Mesenchymal stem cell (in vitro differentiated cells and primary cell): ENCODE measurements around the gene SCN1A. TPM values are rescaled to one million over a fixed set of nuclear protein-coding genes. Genes with fewer than 3 reads are reported as not detected.

Experiments used
- DNase-seq: peaks from one replicate; pipeline ENCODE4 v3.0.0-alpha.2; 2013
- H2AFZ ChIP-seq: one replicate; pipeline ENCODE4 v1.6.1; 2013; ENCODE audit warnings: low read depth, mild to moderate bottlenecking, control low read depth, inconsistent platforms, low read length, moderate library complexity
- H2AK5ac ChIP-seq: 2 replicates; pipeline ENCODE4 v1.6.1; 2013; ENCODE audit warnings: low read length, moderate library complexity, mild to moderate bottlenecking, inconsistent platforms; ENCODE audit not compliant: severe bottlenecking
- H2BK120ac ChIP-seq: one replicate; pipeline ENCODE4 v1.6.1; 2013; ENCODE audit warnings: low read depth, mild to moderate bottlenecking, inconsistent platforms, low read length, moderate library complexity
- H2BK12ac ChIP-seq, 2 experiments: one replicate each; pipeline ENCODE4 v1.6.1; 2013; ENCODE audit warnings: inconsistent platforms in 2 of 2, low read length in 2 of 2, mild to moderate bottlenecking in 2 of 2, moderate library complexity in 2 of 2, control low read depth in 1 of 2
- H2BK15ac ChIP-seq: one replicate; pipeline ENCODE4 v1.6.1; 2013; ENCODE audit warnings: mild to moderate bottlenecking, low read depth, inconsistent platforms; ENCODE audit not compliant: poor library complexity, severe bottlenecking
- H2BK5ac ChIP-seq: 2 replicates; pipeline ENCODE4 v1.6.1; 2013; ENCODE audit warnings: low read depth, mild to moderate bottlenecking, low read length, control low read depth, inconsistent platforms; ENCODE audit not compliant: poor library complexity, severe bottlenecking
- H3K14ac ChIP-seq, 2 experiments: one replicate each; pipeline ENCODE4 v1.6.1; 2013; ENCODE audit warnings: inconsistent platforms in 2 of 2, low read length in 2 of 2, control low read depth in 1 of 2, mild to moderate bottlenecking in 1 of 2, moderate library complexity in 1 of 2
- H3K18ac ChIP-seq, 2 experiments: one replicate each; pipeline ENCODE4 v1.6.1; 2013; ENCODE audit warnings: inconsistent platforms in 2 of 2, low read length in 2 of 2, control low read depth in 1 of 2, low read depth in 1 of 2, mild to moderate bottlenecking in 1 of 2
- H3K23ac ChIP-seq, 2 experiments: one replicate each; pipeline ENCODE4 v1.6.1; 2013; ENCODE audit warnings: inconsistent platforms in 2 of 2, low read length in 2 of 2, mild to moderate bottlenecking in 2 of 2, moderate library complexity in 2 of 2, control low read depth in 1 of 2
- H3K27ac ChIP-seq: 2 replicates; pipeline ENCODE4 v1.5.1; 2013; ENCODE audit warnings: mild to moderate bottlenecking, moderate library complexity, low read length, control low read depth, inconsistent platforms; ENCODE audit not compliant: poor library complexity, severe bottlenecking
- H3K27me3 ChIP-seq, 2 experiments: 2 replicates each; pipeline versions ENCODE4 v1.6.1 to v1.7.0; 2013; ENCODE audit warnings: low read length in 2 of 2, mild to moderate bottlenecking in 2 of 2, moderate library complexity in 2 of 2, control low read depth in 1 of 2, inconsistent platforms in 1 of 2; ENCODE audit not compliant: control insufficient read depth in 1 of 2, insufficient read depth in 1 of 2
- H3K36me3 ChIP-seq, 2 experiments: 2 replicates each; pipeline versions ENCODE4 v1.6.1 to v1.7.0; 2013; ENCODE audit warnings: low read length in 2 of 2, control low read depth in 1 of 2, inconsistent platforms in 1 of 2, low read depth in 1 of 2, mild to moderate bottlenecking in 1 of 2; ENCODE audit not compliant: insufficient read depth in 2 of 2, control insufficient read depth in 1 of 2
- H3K4ac ChIP-seq, 2 experiments: one replicate each; pipeline ENCODE4 v1.6.1; 2013; ENCODE audit warnings: inconsistent platforms in 2 of 2, low read length in 2 of 2, mild to moderate bottlenecking in 2 of 2, moderate library complexity in 2 of 2, control low read depth in 1 of 2, low read depth in 1 of 2
- H3K4me1 ChIP-seq: 2 replicates; pipeline ENCODE4 v1.6.1; 2013; ENCODE audit warnings: low read depth, low read length, control low read depth; ENCODE audit not compliant: control insufficient read depth, insufficient read depth
- H3K4me2 ChIP-seq: 2 replicates; pipeline ENCODE4 v1.6.1; 2013; ENCODE audit warnings: low read length, mild to moderate bottlenecking, inconsistent platforms; ENCODE audit not compliant: poor library complexity, severe bottlenecking
- H3K4me3 ChIP-seq, 2 experiments: 2 replicates each; pipeline versions ENCODE4 v1.5.1 to v1.7.0; 2013; ENCODE audit warnings: low read length in 2 of 2, mild to moderate bottlenecking in 2 of 2, control low read depth in 1 of 2, low read depth in 1 of 2; ENCODE audit not compliant: insufficient read depth in 1 of 2
- H3K79me1 ChIP-seq: replicated peaks from 2 replicates; pipeline ENCODE4 v1.6.1; 2013; ENCODE audit warnings: mild to moderate bottlenecking, control low read depth, low read length, inconsistent platforms; ENCODE audit not compliant: poor library complexity, severe bottlenecking
- H3K9ac ChIP-seq: 2 replicates; pipeline ENCODE4 v1.7.0; 2013; ENCODE audit warnings: mild to moderate bottlenecking, low read length, moderate library complexity
- H3K9me3 ChIP-seq: 2 replicates; pipeline ENCODE4 v1.7.0; 2013; ENCODE audit warnings: mild to moderate bottlenecking, low read length; ENCODE audit not compliant: control insufficient read depth
- H4K8ac ChIP-seq: one replicate; pipeline ENCODE4 v1.6.1; 2013; ENCODE audit warnings: inconsistent platforms, mild to moderate bottlenecking, low read length, moderate library complexity
- H4K91ac ChIP-seq: one replicate; pipeline ENCODE4 v1.6.1; 2013; ENCODE audit warnings: mild to moderate bottlenecking, low read length, inconsistent platforms
- WGBS: methylation state at CpG from one replicate; pipeline ENCODE4 v1.1.7; 2013; ENCODE audit warnings: mixed read lengths; 5-methylcytosine and 5-hydroxymethylcytosine counted together
- small RNA-seq: library from polyadenylated mRNA; stranded (forward); fragments of <200 nt; extraction: miRNeasy Mini kit (QIAGEN cat#:217004); gene quantifications from one replicate; pipeline ENCODE3, GENCODE V24; 2013; ENCODE audit warnings: low read depth

The SCN1A gene

GRCh38 chr2:165941827-165942226 is 186.0 kb downstream of the SCN1A start:
- no peak for DNase-seq
- no peak overlapping the region for H2AK5ac ChIP-seq
- H3K4ac ChIP-seq, result no peak overlapping the region
- H4K8ac ChIP-seq, result no peak overlapping the region
- H3K14ac ChIP-seq, result no peak overlapping the region
- H2BK15ac ChIP-seq, result no peak overlapping the region
- H3K79me1 ChIP-seq, result peaks cover 8% of the 10 kb centered on the region
- H3K9me3 ChIP-seq, result no peaks in the 10 kb centered on the region
- H3K4me3 ChIP-seq, result no peak overlapping the region
- H2BK5ac ChIP-seq, result no peak overlapping the region
- peaks cover 12 to 73% of the 10 kb centered on the region in 2 experiments for H3K36me3 ChIP-seq
- H3K23ac ChIP-seq, result no peak overlapping the region
- no peak overlapping the region for H2AFZ ChIP-seq
- H3K9ac ChIP-seq, result no peak overlapping the region
- no peak overlapping the region for H3K18ac ChIP-seq
- H3K4me2 ChIP-seq, result no peak overlapping the region
- H3K27me3 ChIP-seq, result no peaks in the 10 kb centered on the region
- no peak overlapping the region for H2BK120ac ChIP-seq
- no peak overlapping the region for H3K27ac ChIP-seq
- no CpG with 5 or more reads among the region's 1 CpG for WGBS
- no peaks in the 10 kb centered on the region for H3K4me1 ChIP-seq
- H2BK12ac ChIP-seq, result no peak overlapping the region
- H4K91ac ChIP-seq, result no peak overlapping the region

DNA sequence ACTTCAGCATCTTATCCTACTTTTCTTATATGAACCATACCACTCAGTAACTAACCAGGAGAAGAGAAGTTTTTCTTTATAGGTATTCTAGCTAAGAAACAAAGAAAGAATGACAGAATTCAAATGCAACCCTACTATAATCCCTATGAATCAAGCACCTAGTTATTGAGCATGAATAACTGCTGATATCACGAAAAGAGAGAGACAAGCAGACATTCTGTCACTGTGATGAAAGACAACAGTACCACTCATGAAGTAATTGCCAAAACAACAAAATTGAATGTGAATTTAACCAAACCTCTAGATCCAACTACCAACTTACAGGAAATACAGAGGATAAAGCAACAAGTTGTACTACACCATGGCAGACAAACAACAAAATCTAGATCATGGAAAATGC is 189.6 kb downstream of the SCN1A start:
- Histone ChIP-seq H3K14ac (no peak overlapping the region), H3K79me1 (peaks cover 10% of the 10 kb centered on the region), H4K91ac (no peak overlapping the region), H3K9ac (no peak overlapping the region), H4K8ac (no peak overlapping the region), H2BK5ac (no peak overlapping the region), H3K36me3 (peaks cover 8 to 62% of the 10 kb centered on the region in 2 experiments), H2BK12ac (no peak overlapping the region), H2BK120ac (no peak overlapping the region), H3K9me3 (no peaks in the 10 kb centered on the region), H2BK15ac (no peak overlapping the region), H2AK5ac (no peak overlapping the region), H3K4ac (no peak overlapping the region), H3K4me1 (peaks cover 2% of the 10 kb centered on the region), H3K27me3 (no peaks in the 10 kb centered on the region), H2AFZ (no peak overlapping the region), H3K27ac (no peak overlapping the region), H3K4me3 (no peak overlapping the region), H3K4me2 (no peak overlapping the region), H3K18ac (no peak overlapping the region), H3K23ac (no peak overlapping the region)
- WGBS, result 91% methylated on average over 1 of the region's 1 CpG
- DNase-seq, result no peak

Small RNAs within 50 kb of the gene (small RNA-seq; reads per million reads assigned to genes)
- not detected for gene RF00019
